GM20000 (cell line): ENCODE measurements around the gene PAN2.
"Not testable (repeated sequence)": the region's sequence is repeated elsewhere in the genome, so short reads cannot be mapped to it uniquely, and the experiment has no call there.

Experiments used
- DNase-seq: peaks from one replicate; pipeline ENCODE4 v3.0.0; 2012; ENCODE audit warnings: low spot score
- CTCF ChIP-seq: IDR thresholded peaks from 2 replicates; pipeline ENCODE4 v1.5.1; 2012; ENCODE audit warnings: mild to moderate bottlenecking, control low read depth; ENCODE audit errors: extremely low read depth, missing control alignments

PAN2 gene

GRCh38 chr12:56351325-56351724 is 17.5 kb upstream of the PAN2 start:
- no peak for TF ChIP-seq CTCF
- DNase-seq: no peak

- TF ChIP-seq CTCF: no peak
- DNase-seq: no peak
Measured at GRCh38 chr12:56350662-56351061, 16.9 kb upstream of the PAN2 start.

- no peak for DNase-seq
- no peak for TF ChIP-seq CTCF
Measured at GRCh38 chr12:56348776-56349175, 15.0 kb upstream of the PAN2 start.

- DNase-seq: not testable (repeated sequence)
Measured at GRCh38 chr12:56347255-56347654, 13.5 kb upstream of the PAN2 start.

- no peak for DNase-seq
- no peak for TF ChIP-seq CTCF
Measured at GRCh38 chr12:56346675-56347074, 12.9 kb upstream of the PAN2 start.

- not testable (repeated sequence) for DNase-seq
Measured at GRCh38 chr12:56342290-56342689, 8.5 kb upstream of the PAN2 start.

GRCh38 chr12:56341616-56342015 is 7.8 kb upstream of the PAN2 start:
- TF ChIP-seq CTCF: no peak
- DNase-seq: no peak

- TF ChIP-seq CTCF: no peak
- no peak for DNase-seq
Measured at GRCh38 chr12:56339158-56339422, 5.3 kb upstream of the PAN2 start.
